GM19023 (cell line): ENCODE measurements around the gene PLXNA1.
A peak's percentile ranks its signal among the peaks of the same experiment; 100 is the strongest.

Experiments
- ATAC-seq: cut with Tn5 transposase; IDR thresholded peaks from one replicate; pipeline ENCODE4 v1.9.1; 2021; ENCODE audit warnings: mild to moderate bottlenecking, moderate library complexity; ENCODE audit not compliant: unreplicated experiment

Gene PLXNA1

GRCh38 chr3:126965526-126966080, 17.3 kb upstream of the PLXNA1 start:
- no peak for ATAC-seq

GRCh38 chr3:126967386-126967785, 15.5 kb upstream of the PLXNA1 start:
- ATAC-seq: no peak

GRCh38 chr3:126968391-126969390, 14.2 kb upstream of the PLXNA1 start:
- no peak for ATAC-seq

- ATAC-seq: no peak
Observed at GRCh38 chr3:126969586-126969985, 13.3 kb upstream of the PLXNA1 start.

GRCh38 chr3:126970101-126970500, 12.8 kb upstream of the PLXNA1 start:
- no peak for ATAC-seq

GRCh38 chr3:126970921-126971320, 12.0 kb upstream of the PLXNA1 start:
- ATAC-seq: no peak

GRCh38 chr3:126971891-126972351, 11.0 kb upstream of the PLXNA1 start:
- ATAC-seq: no peak

- ATAC-seq: no peak
Observed at GRCh38 chr3:126972866-126973265, 10.0 kb upstream of the PLXNA1 start.

- ATAC-seq: no peak
Observed at GRCh38 chr3:126973814-126974213, 9.1 kb upstream of the PLXNA1 start.

GRCh38 chr3:126974756-126975155, 8.2 kb upstream of the PLXNA1 start:
- no peak for ATAC-seq

GRCh38 chr3:126976906-126977305, 6.0 kb upstream of the PLXNA1 start:
- no peak for ATAC-seq

GRCh38 chr3:126977821-126978220, 5.1 kb upstream of the PLXNA1 start:
- no peak for ATAC-seq

- ATAC-seq: no peak
Observed at GRCh38 chr3:126978291-126978690, 4.6 kb upstream of the PLXNA1 start.

GRCh38 chr3:126979046-126979628, 3.8 kb upstream of the PLXNA1 start:
- no peak for ATAC-seq

- no peak for ATAC-seq
Observed at GRCh38 chr3:126980266-126980811, 2.6 kb upstream of the PLXNA1 start.

GRCh38 chr3:126982126-126982470, 817 bp upstream of the PLXNA1 start:
- ATAC-seq: peak; percentile 41

GRCh38 chr3:126983276-126983652, 349 bp downstream of the PLXNA1 start:
- no peak for ATAC-seq

GRCh38 chr3:126983653-126984390, 907 bp downstream of the PLXNA1 start:
- ATAC-seq: no peak

GRCh38 chr3:126984391-126985131, 1.6 kb downstream of the PLXNA1 start:
- no peak for ATAC-seq
